Omental fat pad (tissue), 4 donors: Measurements from ENCODE around the gene NDUFS6. TPM values are rescaled to one million over a fixed set of nuclear protein-coding genes. Genes with fewer than 3 reads are reported as not detected.

Experiments
- ATAC-seq: fragments of 150-250 bp; one replicate; pipeline ENCODE4 v1.9.1; 2016; ENCODE audit warnings: mild to moderate bottlenecking, moderate library complexity; ENCODE audit not compliant: low FRiP score
- DNase-seq: peaks from one replicate; pipeline ENCODE4 v3.0.0-alpha.2; 2019; ENCODE audit warnings: low spot score
- total RNA-seq, 4 donors: library from RNA; depleted of rRNA; stranded (reverse); fragments of >200 nt; gene quantifications; one replicate each; pipeline ENCODE4 v1.1.0, GENCODE V29; 2016
- TF ChIP-seq, protein P1 (sequence below), 3 donors: fragments of 450-650 bp; IDR thresholded peaks; one replicate each; pipeline ENCODE4 v1.5.1; 2016 to 2017; ENCODE audit warnings: antibody characterized with exemption in 3 of 3, mild to moderate bottlenecking in 3 of 3, moderate library complexity in 2 of 3

NDUFS6 gene
- total RNA-seq, 4 donors from 2014 or later: 34.3 to 81.2 (median 44.2) TPM

DNA sequence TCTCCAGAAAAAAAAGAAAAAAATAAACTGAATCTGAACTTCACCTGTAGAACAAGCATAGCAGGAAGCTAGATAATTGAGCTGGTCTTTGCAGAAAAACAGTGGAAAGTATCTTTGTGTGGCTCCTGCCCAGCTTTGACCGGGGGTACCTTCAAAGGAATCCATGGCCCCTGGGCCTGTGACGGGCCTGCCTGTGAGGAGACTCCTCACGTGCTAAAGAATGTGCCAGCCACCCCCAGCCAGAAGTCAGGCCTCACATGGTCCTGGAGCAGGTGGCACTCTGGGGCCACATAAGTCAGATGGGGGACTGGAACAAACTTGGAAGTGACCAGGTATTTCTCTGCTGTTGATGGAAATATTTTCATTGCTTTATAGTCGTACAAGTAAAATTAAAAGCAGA lies 4.1 kb downstream of the NDUFS6 start:
- TF ChIP-seq, protein P1, sequence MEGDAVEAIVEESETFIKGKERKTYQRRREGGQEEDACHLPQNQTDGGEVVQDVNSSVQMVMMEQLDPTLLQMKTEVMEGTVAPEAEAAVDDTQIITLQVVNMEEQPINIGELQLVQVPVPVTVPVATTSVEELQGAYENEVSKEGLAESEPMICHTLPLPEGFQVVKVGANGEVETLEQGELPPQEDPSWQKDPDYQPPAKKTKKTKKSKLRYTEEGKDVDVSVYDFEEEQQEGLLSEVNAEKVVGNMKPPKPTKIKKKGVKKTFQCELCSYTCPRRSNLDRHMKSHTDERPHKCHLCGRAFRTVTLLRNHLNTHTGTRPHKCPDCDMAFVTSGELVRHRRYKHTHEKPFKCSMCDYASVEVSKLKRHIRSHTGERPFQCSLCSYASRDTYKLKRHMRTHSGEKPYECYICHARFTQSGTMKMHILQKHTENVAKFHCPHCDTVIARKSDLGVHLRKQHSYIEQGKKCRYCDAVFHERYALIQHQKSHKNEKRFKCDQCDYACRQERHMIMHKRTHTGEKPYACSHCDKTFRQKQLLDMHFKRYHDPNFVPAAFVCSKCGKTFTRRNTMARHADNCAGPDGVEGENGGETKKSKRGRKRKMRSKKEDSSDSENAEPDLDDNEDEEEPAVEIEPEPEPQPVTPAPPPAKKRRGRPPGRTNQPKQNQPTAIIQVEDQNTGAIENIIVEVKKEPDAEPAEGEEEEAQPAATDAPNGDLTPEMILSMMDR (IDR thresholded peaks at IDR 0.05): no peak
- ATAC-seq: no peak
- DNase-seq: no peak

DNA sequence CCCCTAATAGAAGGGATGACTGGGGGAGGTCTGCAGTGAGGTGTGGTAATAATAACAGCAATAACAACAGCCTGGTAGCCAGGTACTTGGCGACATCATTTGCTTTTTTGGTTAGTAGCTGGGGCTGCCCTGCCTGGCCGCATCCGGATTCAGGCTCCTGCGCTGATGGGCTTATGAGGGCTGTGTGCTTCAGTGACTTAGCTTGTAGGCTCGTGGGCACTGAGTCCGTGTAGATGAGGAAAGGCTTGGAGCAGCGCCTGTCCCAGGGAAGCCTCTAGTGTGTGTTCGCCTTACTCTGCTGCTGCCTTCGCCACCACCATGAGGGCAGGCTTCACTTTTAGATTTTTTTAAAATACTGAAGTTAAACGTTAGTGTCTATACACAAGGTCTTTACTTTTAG lies 4.5 kb downstream of the NDUFS6 start:
- DNase-seq: no peak
- no peak for ATAC-seq
- TF ChIP-seq, protein P1 (IDR thresholded peaks at IDR 0.05): no peak

DNA sequence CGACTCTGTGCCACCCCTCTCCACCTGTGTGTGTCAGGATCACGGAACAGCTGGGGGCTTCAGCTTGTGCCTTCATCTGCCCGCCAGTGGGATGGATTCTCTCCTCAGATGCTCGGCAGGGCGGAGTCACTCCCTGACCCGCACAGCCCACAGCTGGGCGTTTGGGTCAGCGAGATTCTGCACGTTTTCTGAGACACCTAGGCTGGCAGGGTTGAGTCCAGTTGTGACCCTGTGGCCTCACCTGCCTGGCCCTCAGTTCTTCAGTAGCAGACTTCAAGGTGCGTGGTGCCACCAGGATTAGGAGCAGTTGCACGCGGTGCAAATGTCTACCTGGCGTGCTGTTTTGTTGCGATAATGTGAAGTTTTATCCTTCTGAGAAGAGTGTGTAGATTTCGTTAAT lies 5.0 kb downstream of the NDUFS6 start:
- ATAC-seq (no peak), DNase-seq (no peak)
- TF ChIP-seq, protein P1 (IDR thresholded peaks at IDR 0.05): no peak

- no peak for DNase-seq
- no peak for ATAC-seq
- TF ChIP-seq, protein P1 (IDR thresholded peaks at IDR 0.05): no peak
Measured at GRCh38 chr5:1806974-1807373, 5.8 kb downstream of the NDUFS6 start.

GRCh38 chr5:1807451-1808185 lies 6.4 kb downstream of the NDUFS6 start:
- no peak for DNase-seq
- ATAC-seq: no peak
- TF ChIP-seq, protein P1 (IDR thresholded peaks at IDR 0.05): no peak

DNA sequence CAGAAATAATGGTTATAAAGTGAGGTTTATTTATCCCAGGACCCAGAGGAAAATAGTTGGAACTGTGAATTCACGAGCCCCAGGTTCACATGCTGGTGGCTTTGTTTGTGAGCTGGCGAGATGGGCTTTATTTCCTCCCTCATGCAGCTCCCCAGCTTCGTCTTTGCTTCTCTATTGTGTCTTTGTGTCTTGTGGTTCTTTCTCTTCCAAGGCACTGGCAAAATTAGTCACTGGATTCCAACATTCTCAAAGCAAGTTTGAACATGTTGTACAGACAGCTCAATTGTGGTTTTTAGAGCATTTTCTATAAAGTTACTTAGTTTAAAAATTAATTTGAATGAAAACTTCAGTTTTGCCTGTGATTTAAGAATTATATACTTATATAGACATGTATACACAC lies 7.2 kb downstream of the NDUFS6 start:
- no peak for DNase-seq
- ATAC-seq: no peak
- TF ChIP-seq, protein P1 (IDR thresholded peaks at IDR 0.05): no peak

DNA sequence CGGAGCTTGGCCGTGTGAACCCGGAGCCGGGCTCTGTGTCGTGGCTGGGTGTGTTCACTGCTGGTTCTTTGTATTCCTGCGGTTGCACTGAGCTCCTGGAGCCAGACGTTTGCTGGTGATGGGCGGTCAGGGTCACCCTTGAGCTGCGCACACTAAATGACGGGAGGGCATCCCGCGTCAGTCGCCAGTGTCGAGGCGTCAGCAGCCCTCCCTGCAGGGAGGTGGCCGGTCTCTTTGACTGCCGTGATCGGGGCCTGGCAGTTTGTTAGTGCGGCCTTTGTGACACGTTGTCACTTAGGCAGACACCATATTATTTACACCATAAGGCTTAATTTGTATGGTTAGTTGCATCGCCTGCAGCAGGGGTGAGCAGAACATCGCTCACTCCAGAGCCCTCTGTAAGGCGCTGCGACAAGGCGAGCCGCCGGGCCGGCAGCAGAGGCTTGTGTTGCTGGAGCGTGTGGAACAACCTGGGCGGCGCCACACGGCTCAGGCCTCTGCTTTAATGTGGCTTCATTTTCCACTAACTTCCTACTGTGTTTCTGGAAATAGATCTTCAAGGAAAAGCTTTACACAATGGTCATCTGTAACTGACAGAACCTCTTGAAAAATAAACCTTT lies 8.3 kb downstream of the NDUFS6 start:
- no peak for ATAC-seq
- DNase-seq: no peak
- TF ChIP-seq, protein P1 (IDR thresholded peaks at IDR 0.05): no peak
